Measurements from ENCODE around the gene MAX.

GRCh38 chr14:65027127-65027799, 75.1 kb downstream of the MAX start:
- no peak for TF ChIP-seq EP300 (IDR thresholded peaks at IDR 0.05)
- no peak for TF ChIP-seq POLR2A (IDR thresholded peaks at IDR 0.05)
